ENCODE results near the gene SCUBE1.

SCUBE1 gene

DNA sequence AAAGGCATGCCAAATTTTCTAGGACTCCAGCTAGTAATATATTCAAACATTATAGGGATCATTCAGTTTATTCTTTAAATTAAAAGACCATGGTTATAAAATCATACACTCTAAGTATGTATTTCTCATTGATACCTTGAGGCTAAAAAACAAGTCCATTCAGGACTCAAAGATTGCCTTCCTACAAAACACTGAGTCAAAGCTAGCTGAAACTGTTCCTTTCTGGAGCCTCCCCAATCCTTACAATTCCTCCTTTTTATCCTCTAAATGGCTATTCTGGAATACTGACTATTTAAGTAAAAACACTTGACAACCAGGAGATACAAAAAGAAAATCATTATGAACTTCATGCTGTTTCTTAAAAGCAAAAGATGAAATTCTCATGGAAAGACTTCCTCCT, 151.3 kb downstream of the SCUBE1 start:
- TF ChIP-seq RARB (CRISPR knock-in tag; IDR thresholded peaks at IDR 0.05): no peak
- no peak for TF ChIP-seq ZNF565 (CRISPR knock-in tag; conservative IDR thresholded peaks at IDR 0.05; ENCODE audit: low read depth)
- no peak for TF ChIP-seq SNAI2 (CRISPR knock-in tag; IDR thresholded peaks at IDR 0.05)
- no peak for TF ChIP-seq TCF4 (CRISPR knock-in tag; IDR thresholded peaks at IDR 0.05; ENCODE audit: borderline replicate concordance)
- TF ChIP-seq ZNF70 (CRISPR knock-in tag; IDR thresholded peaks at IDR 0.05): no peak
- TF ChIP-seq CSDC2 (CRISPR knock-in tag; IDR thresholded peaks at IDR 0.05): no peak
- TF ChIP-seq OSR1 (CRISPR knock-in tag; IDR thresholded peaks at IDR 0.05): no peak
- ATAC-seq: no peak

DNA sequence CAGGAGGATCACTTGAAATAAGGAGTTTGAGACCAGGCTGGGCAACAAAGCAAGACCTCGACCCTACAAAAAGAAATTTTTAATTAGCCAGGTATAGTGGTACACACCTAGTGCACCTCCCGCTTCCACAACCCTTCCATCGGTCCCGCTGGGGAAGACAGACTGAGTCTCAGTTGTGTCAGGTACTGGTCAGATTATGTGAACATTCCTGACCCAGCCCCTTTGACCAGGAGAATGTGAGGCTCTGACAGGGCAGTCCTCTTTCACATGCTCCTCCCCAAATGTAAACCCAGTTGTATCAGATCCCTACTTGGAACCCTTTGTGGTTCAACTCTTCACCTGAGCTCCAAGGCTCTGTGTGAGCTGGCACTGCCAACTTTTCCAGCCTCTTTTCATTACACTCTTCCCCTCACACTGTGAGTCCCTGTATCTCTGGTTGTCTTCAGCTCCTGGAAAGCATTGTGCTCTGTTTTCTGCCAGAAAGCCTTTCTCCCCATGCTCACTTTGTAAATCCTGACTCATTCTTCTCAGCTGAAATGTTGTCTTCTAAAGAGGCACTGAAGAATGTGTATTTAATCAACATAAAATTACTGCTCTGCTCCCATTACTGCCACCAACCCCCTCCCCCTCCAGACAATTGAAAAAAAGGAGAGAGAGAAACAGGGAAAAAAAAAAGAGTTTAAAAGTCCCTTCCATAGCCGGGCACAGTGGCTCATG, 154.2 kb downstream of the SCUBE1 start:
- no peak for ATAC-seq
- TF ChIP-seq, protein P1, sequence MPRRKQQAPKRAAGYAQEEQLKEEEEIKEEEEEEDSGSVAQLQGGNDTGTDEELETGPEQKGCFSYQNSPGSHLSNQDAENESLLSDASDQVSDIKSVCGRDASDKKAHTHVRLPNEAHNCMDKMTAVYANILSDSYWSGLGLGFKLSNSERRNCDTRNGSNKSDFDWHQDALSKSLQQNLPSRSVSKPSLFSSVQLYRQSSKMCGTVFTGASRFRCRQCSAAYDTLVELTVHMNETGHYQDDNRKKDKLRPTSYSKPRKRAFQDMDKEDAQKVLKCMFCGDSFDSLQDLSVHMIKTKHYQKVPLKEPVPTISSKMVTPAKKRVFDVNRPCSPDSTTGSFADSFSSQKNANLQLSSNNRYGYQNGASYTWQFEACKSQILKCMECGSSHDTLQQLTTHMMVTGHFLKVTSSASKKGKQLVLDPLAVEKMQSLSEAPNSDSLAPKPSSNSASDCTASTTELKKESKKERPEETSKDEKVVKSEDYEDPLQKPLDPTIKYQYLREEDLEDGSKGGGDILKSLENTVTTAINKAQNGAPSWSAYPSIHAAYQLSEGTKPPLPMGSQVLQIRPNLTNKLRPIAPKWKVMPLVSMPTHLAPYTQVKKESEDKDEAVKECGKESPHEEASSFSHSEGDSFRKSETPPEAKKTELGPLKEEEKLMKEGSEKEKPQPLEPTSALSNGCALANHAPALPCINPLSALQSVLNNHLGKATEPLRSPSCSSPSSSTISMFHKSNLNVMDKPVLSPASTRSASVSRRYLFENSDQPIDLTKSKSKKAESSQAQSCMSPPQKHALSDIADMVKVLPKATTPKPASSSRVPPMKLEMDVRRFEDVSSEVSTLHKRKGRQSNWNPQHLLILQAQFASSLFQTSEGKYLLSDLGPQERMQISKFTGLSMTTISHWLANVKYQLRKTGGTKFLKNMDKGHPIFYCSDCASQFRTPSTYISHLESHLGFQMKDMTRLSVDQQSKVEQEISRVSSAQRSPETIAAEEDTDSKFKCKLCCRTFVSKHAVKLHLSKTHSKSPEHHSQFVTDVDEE (CRISPR knock-in tag; IDR thresholded peaks at IDR 0.05): no peak
- TF ChIP-seq TOX (CRISPR knock-in tag; IDR thresholded peaks at IDR 0.05; ENCODE audit: borderline replicate concordance) (no peak), RARB (CRISPR knock-in tag; IDR thresholded peaks at IDR 0.05) (no peak), TCF4 (CRISPR knock-in tag; IDR thresholded peaks at IDR 0.05; ENCODE audit: borderline replicate concordance) (no peak), ZNF70 (CRISPR knock-in tag; IDR thresholded peaks at IDR 0.05) (no peak), ZC3H10 (CRISPR knock-in tag; IDR thresholded peaks at IDR 0.05) (no peak), SNAI2 (CRISPR knock-in tag; IDR thresholded peaks at IDR 0.05) (no peak), CSDC2 (CRISPR knock-in tag; IDR thresholded peaks at IDR 0.05) (no peak), ZFP30 (CRISPR knock-in tag; IDR thresholded peaks at IDR 0.05) (no peak), ARNTL (CRISPR knock-in tag; IDR thresholded peaks at IDR 0.05; ENCODE audit: borderline replicate concordance, low read depth) (no peak)
- TF ChIP-seq, protein P2, sequence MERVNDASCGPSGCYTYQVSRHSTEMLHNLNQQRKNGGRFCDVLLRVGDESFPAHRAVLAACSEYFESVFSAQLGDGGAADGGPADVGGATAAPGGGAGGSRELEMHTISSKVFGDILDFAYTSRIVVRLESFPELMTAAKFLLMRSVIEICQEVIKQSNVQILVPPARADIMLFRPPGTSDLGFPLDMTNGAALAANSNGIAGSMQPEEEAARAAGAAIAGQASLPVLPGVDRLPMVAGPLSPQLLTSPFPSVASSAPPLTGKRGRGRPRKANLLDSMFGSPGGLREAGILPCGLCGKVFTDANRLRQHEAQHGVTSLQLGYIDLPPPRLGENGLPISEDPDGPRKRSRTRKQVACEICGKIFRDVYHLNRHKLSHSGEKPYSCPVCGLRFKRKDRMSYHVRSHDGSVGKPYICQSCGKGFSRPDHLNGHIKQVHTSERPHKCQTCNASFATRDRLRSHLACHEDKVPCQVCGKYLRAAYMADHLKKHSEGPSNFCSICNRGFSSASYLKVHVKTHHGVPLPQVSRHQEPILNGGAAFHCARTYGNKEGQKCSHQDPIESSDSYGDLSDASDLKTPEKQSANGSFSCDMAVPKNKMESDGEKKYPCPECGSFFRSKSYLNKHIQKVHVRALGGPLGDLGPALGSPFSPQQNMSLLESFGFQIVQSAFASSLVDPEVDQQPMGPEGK (CRISPR knock-in tag; IDR thresholded peaks at IDR 0.05; ENCODE audit: borderline replicate concordance): no peak
- TF ChIP-seq, protein P3, sequence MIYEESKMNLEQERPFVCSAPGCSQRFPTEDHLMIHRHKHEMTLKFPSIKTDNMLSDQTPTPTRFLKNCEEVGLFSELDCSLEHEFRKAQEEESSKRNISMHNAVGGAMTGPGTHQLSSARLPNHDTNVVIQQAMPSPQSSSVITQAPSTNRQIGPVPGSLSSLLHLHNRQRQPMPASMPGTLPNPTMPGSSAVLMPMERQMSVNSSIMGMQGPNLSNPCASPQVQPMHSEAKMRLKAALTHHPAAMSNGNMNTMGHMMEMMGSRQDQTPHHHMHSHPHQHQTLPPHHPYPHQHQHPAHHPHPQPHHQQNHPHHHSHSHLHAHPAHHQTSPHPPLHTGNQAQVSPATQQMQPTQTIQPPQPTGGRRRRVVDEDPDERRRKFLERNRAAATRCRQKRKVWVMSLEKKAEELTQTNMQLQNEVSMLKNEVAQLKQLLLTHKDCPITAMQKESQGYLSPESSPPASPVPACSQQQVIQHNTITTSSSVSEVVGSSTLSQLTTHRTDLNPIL (CRISPR knock-in tag; IDR thresholded peaks at IDR 0.05; ENCODE audit: low read depth): no peak
- TF ChIP-seq, protein P4, sequence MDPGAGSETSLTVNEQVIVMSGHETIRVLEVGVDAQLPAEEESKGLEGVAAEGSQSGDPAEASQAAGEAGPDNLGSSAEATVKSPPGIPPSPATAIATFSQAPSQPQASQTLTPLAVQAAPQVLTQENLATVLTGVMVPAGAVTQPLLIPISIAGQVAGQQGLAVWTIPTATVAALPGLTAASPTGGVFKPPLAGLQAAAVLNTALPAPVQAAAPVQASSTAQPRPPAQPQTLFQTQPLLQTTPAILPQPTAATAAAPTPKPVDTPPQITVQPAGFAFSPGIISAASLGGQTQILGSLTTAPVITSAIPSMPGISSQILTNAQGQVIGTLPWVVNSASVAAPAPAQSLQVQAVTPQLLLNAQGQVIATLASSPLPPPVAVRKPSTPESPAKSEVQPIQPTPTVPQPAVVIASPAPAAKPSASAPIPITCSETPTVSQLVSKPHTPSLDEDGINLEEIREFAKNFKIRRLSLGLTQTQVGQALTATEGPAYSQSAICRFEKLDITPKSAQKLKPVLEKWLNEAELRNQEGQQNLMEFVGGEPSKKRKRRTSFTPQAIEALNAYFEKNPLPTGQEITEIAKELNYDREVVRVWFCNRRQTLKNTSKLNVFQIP (CRISPR knock-in tag; IDR thresholded peaks at IDR 0.05; ENCODE audit: borderline replicate concordance, low read depth): no peak

DNA sequence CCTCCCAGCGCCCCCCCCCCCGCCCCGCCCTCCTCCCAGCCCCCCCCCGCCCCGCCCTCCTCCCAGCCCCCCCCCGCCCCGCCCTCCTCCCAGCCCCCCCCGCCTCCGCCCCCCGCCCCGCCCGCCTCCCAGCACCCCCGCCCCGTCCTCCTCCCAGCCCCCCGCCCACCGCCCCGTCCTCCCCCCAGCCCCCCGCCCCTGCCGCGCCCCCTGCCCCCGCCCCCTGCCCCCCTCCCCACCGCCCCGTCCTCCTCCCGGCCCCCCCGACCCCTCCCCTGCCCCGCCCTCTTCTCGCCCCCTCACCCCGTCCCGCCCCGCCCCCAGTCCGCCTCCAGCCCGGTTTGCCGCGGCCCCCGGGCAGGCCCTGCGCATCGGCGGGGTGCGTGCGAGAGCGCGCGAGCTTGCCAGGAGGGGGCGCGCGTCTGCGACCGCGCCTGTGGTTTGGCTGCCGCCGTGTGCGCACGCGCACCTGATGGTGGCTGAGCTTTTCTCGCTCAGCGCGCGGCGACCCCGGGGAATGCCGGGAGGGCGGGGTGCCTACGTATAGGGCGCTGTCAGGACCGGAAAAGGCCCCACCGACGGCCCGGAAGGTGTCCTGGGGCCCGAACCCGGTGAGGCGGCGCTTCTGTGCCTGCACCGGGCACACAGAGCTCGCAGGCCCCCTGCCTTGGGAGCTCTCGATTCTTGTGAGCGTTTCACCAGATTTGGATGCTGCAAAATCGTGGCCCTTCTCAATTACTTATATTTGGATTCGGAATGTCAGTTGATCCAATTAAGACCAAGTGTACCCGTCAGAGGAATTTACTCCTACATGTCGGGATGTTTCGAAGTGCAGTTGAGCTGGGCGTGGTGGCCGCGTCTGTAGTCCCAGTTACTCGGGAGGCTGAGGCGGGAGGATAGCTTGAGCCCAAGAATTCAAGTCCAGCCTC, 155.7 kb downstream of the SCUBE1 start:
- ATAC-seq: peak; percentile 90
- no peak for TF ChIP-seq ZNF70 (CRISPR knock-in tag; IDR thresholded peaks at IDR 0.05)
- TF ChIP-seq ZNF565 (CRISPR knock-in tag; conservative IDR thresholded peaks at IDR 0.05; ENCODE audit: low read depth): no peak
- TF ChIP-seq ZFP30 (CRISPR knock-in tag; IDR thresholded peaks at IDR 0.05): no peak
- TF ChIP-seq, protein P4 (CRISPR knock-in tag; IDR thresholded peaks at IDR 0.05; ENCODE audit: borderline replicate concordance, low read depth): no peak
- TF ChIP-seq GLIS3 (CRISPR knock-in tag; IDR thresholded peaks at IDR 0.05): no peak
- TF ChIP-seq PPARA (CRISPR knock-in tag; IDR thresholded peaks at IDR 0.05; ENCODE audit: borderline replicate concordance): no peak
- TF ChIP-seq SNAI2 (CRISPR knock-in tag; IDR thresholded peaks at IDR 0.05): no peak
- no peak for TF ChIP-seq ZNF8 (CRISPR knock-in tag; IDR thresholded peaks at IDR 0.05)
- no peak for TF ChIP-seq ARNTL (CRISPR knock-in tag; IDR thresholded peaks at IDR 0.05; ENCODE audit: borderline replicate concordance, low read depth)
- TF ChIP-seq, protein P3 (CRISPR knock-in tag; IDR thresholded peaks at IDR 0.05; ENCODE audit: low read depth): no peak
- TF ChIP-seq, protein P5, sequence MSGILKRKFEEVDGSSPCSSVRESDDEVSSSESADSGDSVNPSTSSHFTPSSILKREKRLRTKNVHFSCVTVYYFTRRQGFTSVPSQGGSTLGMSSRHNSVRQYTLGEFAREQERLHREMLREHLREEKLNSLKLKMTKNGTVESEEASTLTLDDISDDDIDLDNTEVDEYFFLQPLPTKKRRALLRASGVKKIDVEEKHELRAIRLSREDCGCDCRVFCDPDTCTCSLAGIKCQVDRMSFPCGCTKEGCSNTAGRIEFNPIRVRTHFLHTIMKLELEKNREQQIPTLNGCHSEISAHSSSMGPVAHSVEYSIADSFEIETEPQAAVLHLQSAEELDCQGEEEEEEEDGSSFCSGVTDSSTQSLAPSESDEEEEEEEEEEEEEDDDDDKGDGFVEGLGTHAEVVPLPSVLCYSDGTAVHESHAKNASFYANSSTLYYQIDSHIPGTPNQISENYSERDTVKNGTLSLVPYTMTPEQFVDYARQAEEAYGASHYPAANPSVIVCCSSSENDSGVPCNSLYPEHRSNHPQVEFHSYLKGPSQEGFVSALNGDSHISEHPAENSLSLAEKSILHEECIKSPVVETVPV (CRISPR knock-in tag; IDR thresholded peaks at IDR 0.05): no peak

Measured in SK-N-SH treated with all-trans-retinoic acid at 6 μM for 48 hours (cell line).